SK-N-SH treated with all-trans-retinoic acid at 6 μM for 48 hours (cell line): ENCODE results near the gene ZNF423.

ENCODE experiments used
- RARB ChIP-seq: fragments of 250-450 bp; sonication (Bioruptor Pico); IDR thresholded peaks from 2 replicates; pipeline ENCODE4 v1.8.0; 2021; ENCODE audit warnings: mild to moderate bottlenecking, moderate library complexity
- ZFP3 ChIP-seq: fragments of 250-450 bp; sonication (Bioruptor Pico); IDR thresholded peaks from 2 replicates; pipeline ENCODE4 v1.5.0; 2020; ENCODE audit warnings: mild to moderate bottlenecking, moderate library complexity
- ZNF8 ChIP-seq: fragments of 450-650 bp; formaldehyde crosslinking; IDR thresholded peaks from 2 replicates; pipeline ENCODE4 v1.5.0; 2020; ENCODE audit warnings: mild to moderate bottlenecking, moderate library complexity

DNA sequence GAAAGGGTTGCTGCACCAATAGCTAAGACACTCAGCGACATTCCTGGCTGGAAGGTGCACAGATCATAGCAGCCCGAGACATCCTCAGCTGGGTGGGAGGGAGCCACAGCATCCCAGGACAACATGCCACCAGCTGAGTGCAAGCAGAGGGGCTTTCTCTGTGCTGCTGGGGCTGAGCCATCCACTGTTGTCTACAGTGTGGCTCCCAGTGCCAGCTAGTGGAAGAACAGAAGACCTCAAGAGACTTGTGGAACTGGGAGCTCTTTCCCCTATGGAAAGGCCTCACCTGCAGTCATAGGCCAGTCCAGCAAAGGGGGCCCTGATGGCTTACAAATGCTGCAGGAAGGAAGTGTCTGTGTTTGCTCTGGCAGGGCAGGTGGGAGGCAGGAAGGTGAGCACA lies 351.3 kb downstream of the ZNF423 start:
- no peak for TF ChIP-seq ZNF8 (CRISPR knock-in tag)
- no peak for TF ChIP-seq ZFP3 (CRISPR knock-in tag)
- TF ChIP-seq RARB (CRISPR knock-in tag) = no peak
